Gastroesophageal sphincter (tissue), 4 donors: ENCODE data around the gene ADPGK. TPM values are rescaled to one million over a fixed set of nuclear protein-coding genes. Genes with fewer than 3 reads are reported as not detected.
A peak's percentile ranks its signal among the peaks of the same experiment; 100 is the strongest.
"Not testable (repeated sequence)": the region's sequence is repeated elsewhere in the genome, so short reads cannot be mapped to it uniquely, and the experiment has no call there.

ENCODE experiments used
- ATAC-seq: fragments of 150-250 bp; one replicate; pipeline ENCODE4 v1.9.1; 2016; ENCODE audit warnings: mild to moderate bottlenecking, moderate library complexity
- H3K27ac ChIP-seq, 4 donors: fragments of 200-600 bp; sonication (generic) in 3 of 4; 1 replicate in 3 of 4; 2 replicates in 1 of 4; pipeline ENCODE4 v1.5.1; 2016 to 2019
- H3K27me3 ChIP-seq: fragments of 200-600 bp; sonication (generic); one replicate; pipeline ENCODE4 v1.5.1; 2019
- H3K36me3 ChIP-seq, 2 donors: fragments of 200-600 bp; sonication (generic); one replicate each; pipeline ENCODE4 v1.5.1; 2019; ENCODE audit warnings: control low read depth in 1 of 2
- H3K4me1 ChIP-seq, 3 donors: fragments of 200-600 bp; sonication (generic); 1 replicate in 2 of 3; 2 replicates in 1 of 3; pipeline ENCODE4 v1.5.1; 2016 to 2019; ENCODE audit warnings: control low read depth in 2 of 3
- H3K4me3 ChIP-seq, 2 donors: fragments of 200-600 bp; sonication (generic); one replicate each; pipeline ENCODE4 v1.5.1; 2019; ENCODE audit warnings: mild to moderate bottlenecking in 1 of 2, moderate library complexity in 1 of 2
- H3K9me3 ChIP-seq, 3 donors: fragments of 200-600 bp; sonication (generic); one replicate each; pipeline ENCODE4 v1.5.1; 2017 to 2019; ENCODE audit warnings: control low read depth in 2 of 3
- CTCF ChIP-seq, 4 experiments: fragments of 200-600 bp in 2 of 4; fragments of 450-650 bp in 2 of 4; sonication (generic) in 1 of 4; IDR thresholded peaks; one replicate each; pipeline ENCODE4 v1.5.1; 2017 to 2019; ENCODE audit warnings: antibody characterized with exemption in 4 of 4, mild to moderate bottlenecking in 2 of 4, moderate library complexity in 2 of 4
- EP300 ChIP-seq: sonication (generic); formaldehyde crosslinking; IDR thresholded peaks from one replicate; pipeline ENCODE4 v1.6.1; 2017; ENCODE audit warnings: antibody characterized with exemption, mild to moderate bottlenecking
- POLR2A ChIP-seq, 2 donors: fragments of 450-650 bp; IDR thresholded peaks; one replicate each; pipeline ENCODE4 v1.6.1; 2017; ENCODE audit warnings: antibody characterized with exemption in 2 of 2, mild to moderate bottlenecking in 2 of 2, moderate library complexity in 1 of 2
- POLR2AphosphoS5 ChIP-seq: sonication (generic); formaldehyde crosslinking; IDR thresholded peaks from one replicate; pipeline ENCODE4 v1.6.1; 2017; ENCODE audit warnings: antibody characterized with exemption
- WGBS, 2 donors: methylation state at CpG; one replicate each; pipeline ENCODE4 v1.1.5; 2018; ENCODE audit warnings: low coverage in 1 of 2; 5-methylcytosine and 5-hydroxymethylcytosine counted together
- total RNA-seq, 4 donors: library from RNA; depleted of rRNA; stranded (reverse); fragments of >200 nt; gene quantifications; one replicate each; pipeline ENCODE4 v1.1.0, GENCODE V29; 2016

The ADPGK gene
- total RNA-seq, 4 donors from 2014 or later, result 19.7 to 52.1 (median 36.1) TPM

GRCh38 chr15:72727154-72727553, 56.4 kb downstream of the ADPGK start:
- Histone ChIP-seq H3K9me3 (no peaks in the 10 kb centered on the region), H3K27me3 (no peaks in the 10 kb centered on the region), H3K4me3 (no peak overlapping the region), H3K4me1 (no peaks in the 10 kb centered on the region), H3K27ac (no peak overlapping the region), H3K36me3 (peaks cover 0 to 75% of the 10 kb centered on the region in 2 donors)
- no peak for ATAC-seq
- TF ChIP-seq POLR2A (IDR thresholded peaks at IDR 0.05), result no peak
- no peak for TF ChIP-seq CTCF (IDR thresholded peaks at IDR 0.05)
- TF ChIP-seq EP300, result no peak
- TF ChIP-seq POLR2AphosphoS5, result no peak

- H3K36me3 ChIP-seq, result peaks cover 0 to 63% of the 10 kb centered on the region in 2 donors
- H3K4me3 ChIP-seq, H3K9me3 ChIP-seq, H3K27ac ChIP-seq, H3K4me1 ChIP-seq, H3K27me3 ChIP-seq, ATAC-seq: not testable (repeated sequence)
- WGBS, 2 donors, result 80 to 96% methylated on average over 1 to 6 of the region's 6 CpGs
Observed at GRCh38 chr15:72725851-72726250, 57.7 kb downstream of the ADPGK start.

- TF ChIP-seq CTCF (IDR thresholded peaks at IDR 0.05) (no peak), EP300 (no peak), POLR2AphosphoS5 (no peak), POLR2A (IDR thresholded peaks at IDR 0.05) (no peak)
- H3K27me3 ChIP-seq, result no peaks in the 10 kb centered on the region
- 67 to 85% methylated on average over 3 of the region's 3 CpGs for WGBS, 2 donors
- no peak overlapping the region for H3K27ac ChIP-seq
- no peak overlapping the region for H3K4me3 ChIP-seq
- no peak for ATAC-seq
- H3K36me3 ChIP-seq, result peaks cover 0 to 63% of the 10 kb centered on the region in 2 donors
- no peaks in the 10 kb centered on the region for H3K9me3 ChIP-seq
- no peaks in the 10 kb centered on the region for H3K4me1 ChIP-seq
Observed at GRCh38 chr15:72725446-72725845, 58.1 kb downstream of the ADPGK start.

GRCh38 chr15:72724028-72724427, 59.5 kb downstream of the ADPGK start:
- H3K27me3 ChIP-seq, result no peaks in the 10 kb centered on the region
- H3K36me3 ChIP-seq, result peaks cover 0 to 58% of the 10 kb centered on the region in 2 donors
- H3K4me1 ChIP-seq, result no peaks in the 10 kb centered on the region
- ATAC-seq, result no peak
- H3K4me3 ChIP-seq, result no peak overlapping the region
- TF ChIP-seq POLR2AphosphoS5 (no peak), CTCF (IDR thresholded peaks at IDR 0.05) (no peak), EP300 (no peak), POLR2A (IDR thresholded peaks at IDR 0.05) (no peak)
- no peak overlapping the region for H3K27ac ChIP-seq
- WGBS, 2 donors, result 57 to 75% methylated on average over 1 of the region's 1 CpG
- H3K9me3 ChIP-seq, result no peaks in the 10 kb centered on the region

- H3K4me1 ChIP-seq, result no peaks in the 10 kb centered on the region
- H3K27ac ChIP-seq, result no peak overlapping the region
- H3K4me3 ChIP-seq, result no peak overlapping the region
- WGBS, 2 donors, result 43 to 52% methylated on average over 2 to 3 of the region's 3 CpGs
- no peak for ATAC-seq
- peaks cover 0 to 59% of the 10 kb centered on the region in 2 donors for H3K36me3 ChIP-seq
- no peaks in the 10 kb centered on the region for H3K9me3 ChIP-seq
- no peaks in the 10 kb centered on the region for H3K27me3 ChIP-seq
- no peak for TF ChIP-seq POLR2A (IDR thresholded peaks at IDR 0.05)
- no peak for TF ChIP-seq EP300
- TF ChIP-seq CTCF (IDR thresholded peaks at IDR 0.05), result peak in 3 of 4 experiments; percentile 15 to 60 (median 41)
- no peak for TF ChIP-seq POLR2AphosphoS5
Observed at GRCh38 chr15:72722071-72722696, 61.4 kb downstream of the ADPGK start.

- not testable (repeated sequence) for H3K4me3 ChIP-seq, H3K27ac ChIP-seq, H3K27me3 ChIP-seq, H3K9me3 ChIP-seq, ATAC-seq
- Histone ChIP-seq H3K36me3 (peaks cover 0 to 34% of the 10 kb centered on the region in 2 donors), H3K4me1 (peaks cover 0 to 12% (median 0%) of the 10 kb centered on the region in 3 donors)
- 82 to 87% methylated on average over 7 to 8 of the region's 8 CpGs for WGBS, 2 donors
Observed at GRCh38 chr15:72708551-72709303, 74.8 kb downstream of the ADPGK start.
